Measurements from ENCODE around the gene CDY1.
"Not testable (repeated sequence)": the region's sequence is repeated elsewhere in the genome, so short reads cannot be mapped to it uniquely, and the experiment has no call there.

The CDY1 gene
- 0 reads per million in 2 donors for total RNA-seq

GRCh38 chrY:25621817-25622216 is at the start of gene CDY1:
TSS of gene CDY1 (plus strand) at chrY:25622117. CDS start at chrY:25622443, 326 bp downstream.
- DNase-seq = not testable (repeated sequence)

DNA sequence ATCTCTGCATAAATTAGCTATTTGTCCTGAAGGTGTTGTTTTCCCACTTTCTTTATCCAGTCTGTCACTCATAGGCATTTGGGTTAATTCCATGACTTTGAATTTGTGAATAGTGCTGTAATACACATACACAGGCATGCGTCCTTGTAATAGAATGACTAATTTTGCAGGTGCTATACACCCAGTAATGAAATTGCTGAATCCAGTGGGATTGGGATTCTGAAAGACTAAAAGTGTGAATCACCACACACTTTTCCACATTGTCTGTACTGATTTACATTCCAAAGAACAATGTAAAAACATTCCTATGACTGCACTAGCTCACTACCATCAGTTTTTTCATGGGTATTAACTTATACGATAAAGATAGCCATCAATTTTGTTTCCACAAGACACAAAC is 28.6 kb upstream of the CDY1 start:
- not testable (repeated sequence) for DNase-seq

DNA sequence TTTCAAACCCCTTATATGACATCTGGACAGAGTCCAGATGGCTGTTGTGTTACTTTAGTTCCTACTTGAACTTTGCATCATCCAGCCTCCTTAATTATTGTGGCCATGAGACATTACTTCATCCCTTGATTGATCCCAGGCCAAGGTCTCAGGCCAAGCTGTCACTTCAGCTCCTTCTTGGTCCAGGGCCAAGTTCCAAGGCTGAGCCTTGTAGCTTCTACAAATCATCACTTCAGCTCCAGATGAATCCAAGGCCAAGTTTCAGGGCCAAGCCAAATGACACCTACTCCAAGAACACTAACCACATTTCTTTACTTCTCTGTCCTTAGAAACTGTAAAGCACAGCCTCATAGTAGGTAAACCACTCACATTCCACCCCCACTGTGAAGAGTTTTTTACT is 1.7 kb upstream of the CDY1 start:
- DNase-seq = not testable (repeated sequence)

- DNase-seq = not testable (repeated sequence)
Measured at GRCh38 chrY:25626524-25626923, 4.6 kb downstream of the CDY1 start.

GRCh38 chrY:25630383-25631112 is 8.6 kb downstream of the CDY1 start:
- DNase-seq = not testable (repeated sequence)

GRCh38 chrY:25639852-25640251 is 17.9 kb downstream of the CDY1 start:
- not testable (repeated sequence) for DNase-seq

- not testable (repeated sequence) for DNase-seq
Measured at GRCh38 chrY:25643024-25643915, 21.4 kb downstream of the CDY1 start.
